ENCODE results near the gene CDK15.
"Not testable (repeated sequence)": the region's sequence is repeated elsewhere in the genome, so short reads cannot be mapped to it uniquely, and the experiment has no call there.

CDK15 gene

GRCh38 chr2:201831469-201831868, 25.1 kb downstream of the CDK15 start:
- no peak for DNase-seq

- no peak for DNase-seq
These were observed 27.4 kb downstream of the CDK15 start for GRCh38 chr2:201833781-201834180.

GRCh38 chr2:201835066-201835465, 28.7 kb downstream of the CDK15 start:
- DNase-seq: no peak

- DNase-seq: no peak
These were observed 31.1 kb downstream of the CDK15 start for GRCh38 chr2:201837391-201837790.

GRCh38 chr2:201837824-201838431, 31.6 kb downstream of the CDK15 start:
- no peak for DNase-seq

- no peak for DNase-seq
These were observed 33.4 kb downstream of the CDK15 start for GRCh38 chr2:201839727-201840126.

GRCh38 chr2:201840726-201841125, 34.4 kb downstream of the CDK15 start:
- no peak for DNase-seq

GRCh38 chr2:201842131-201842860, 36.0 kb downstream of the CDK15 start:
- DNase-seq: no peak

- not testable (repeated sequence) for DNase-seq
These were observed 38.6 kb downstream of the CDK15 start for GRCh38 chr2:201844922-201845321.

GRCh38 chr2:201847481-201847880, 41.1 kb downstream of the CDK15 start:
- DNase-seq: no peak

GRCh38 chr2:201852462-201852861, 46.1 kb downstream of the CDK15 start:
- no peak for DNase-seq

- no peak for DNase-seq
These were observed 46.6 kb downstream of the CDK15 start for GRCh38 chr2:201852878-201853415.

- no peak for DNase-seq
These were observed 48.0 kb downstream of the CDK15 start for GRCh38 chr2:201854221-201854801.

- DNase-seq: no peak
These were observed 48.5 kb downstream of the CDK15 start for GRCh38 chr2:201854841-201855240.

GRCh38 chr2:201855356-201855755, 49.0 kb downstream of the CDK15 start:
- no peak for DNase-seq

GRCh38 chr2:201857326-201857725, 51.0 kb downstream of the CDK15 start:
- DNase-seq: no peak

GRCh38 chr2:201858281-201859184, 52.2 kb downstream of the CDK15 start:
- no peak for DNase-seq

- no peak for DNase-seq
These were observed 53.6 kb downstream of the CDK15 start for GRCh38 chr2:201859949-201860348.

- peak; percentile 39 for DNase-seq
These were observed 54.3 kb downstream of the CDK15 start for GRCh38 chr2:201860636-201861066.

- no peak for DNase-seq
These were observed 56.5 kb downstream of the CDK15 start for GRCh38 chr2:201862843-201863242.

GRCh38 chr2:201866643-201867473, 60.5 kb downstream of the CDK15 start:
- no peak for DNase-seq

- DNase-seq: no peak
These were observed 65.1 kb downstream of the CDK15 start for GRCh38 chr2:201871471-201871870.
